T-helper 2 cell treated with Interferon-gamma antibody and Interleukin-4, amounts not matched to agents 5 μg/mL and 100 μg/mL, for 36 hours (primary cell): Measurements from ENCODE around the gene HOXD12.

Experiments
- DNase-seq: peaks from one replicate; pipeline ENCODE4 v3.0.0; 2021; ENCODE audit warnings: low spot score
- H3K27ac Mint-ChIP-seq: one replicate; pipeline ENCODE4 v1.8.0; 2021; ENCODE audit warnings: mild to moderate bottlenecking, mixed read lengths
- H3K27me3 Mint-ChIP-seq: one replicate; pipeline ENCODE4 v1.8.0; 2021; ENCODE audit warnings: low read depth, mixed read lengths
- H3K36me3 Mint-ChIP-seq: one replicate; pipeline ENCODE4 v1.8.0; 2021; ENCODE audit warnings: low read depth, mixed read lengths
- H3K4me1 Mint-ChIP-seq: one replicate; pipeline ENCODE4 v1.8.0; 2021; ENCODE audit warnings: low read depth, mixed read lengths
- H3K4me3 Mint-ChIP-seq: one replicate; pipeline ENCODE4 v1.8.0; 2022; ENCODE audit warnings: mild to moderate bottlenecking, moderate library complexity, mixed read lengths
- H3K9me3 Mint-ChIP-seq: one replicate; pipeline ENCODE4 v1.8.0; 2021; ENCODE audit warnings: mixed read lengths

HOXD12 gene

GRCh38 chr2:176104316-176105077, 4.9 kb downstream of the HOXD12 start:
- H3K4me3 Mint-ChIP-seq = no peak overlapping the region
- peak overlapping the region; percentile 73 for H3K27ac Mint-ChIP-seq

GRCh38 chr2:176105078-176105729, 5.6 kb downstream of the HOXD12 start:
- peaks cover 3% of the 10 kb centered on the region for H3K36me3 Mint-ChIP-seq
- H3K4me3 Mint-ChIP-seq = no peak overlapping the region
- peaks cover 4% of the 10 kb centered on the region for H3K9me3 Mint-ChIP-seq
- no peak for DNase-seq
- peaks cover 85% of the 10 kb centered on the region for H3K27me3 Mint-ChIP-seq
- peaks cover 5% of the 10 kb centered on the region for H3K4me1 Mint-ChIP-seq
- H3K27ac Mint-ChIP-seq = peak overlapping the region; percentile 73

More at GRCh38 chr2:176104316-176105077, 4.9 kb downstream of the HOXD12 start:
- peaks cover 3% of the 10 kb centered on the region for H3K36me3 Mint-ChIP-seq
- peaks cover 5% of the 10 kb centered on the region for H3K4me1 Mint-ChIP-seq
- H3K27me3 Mint-ChIP-seq = peaks cover 83% of the 10 kb centered on the region
- peaks cover 3% of the 10 kb centered on the region for H3K9me3 Mint-ChIP-seq
- DNase-seq = no peak

GRCh38 chr2:176105730-176106580, 6.4 kb downstream of the HOXD12 start:
- H3K27ac Mint-ChIP-seq = peak overlapping the region; percentile 90

GRCh38 chr2:176106581-176107539, 7.3 kb downstream of the HOXD12 start, which contains the start of gene HOXD11:
HOXD11 (plus strand) TSS chr2:176107280; CDS start chr2:176107356, 76 bp downstream.
- H3K27ac Mint-ChIP-seq = peak within 1 kb of the TSS; percentile 90
- H3K9me3 Mint-ChIP-seq = peaks cover 4% of the 10 kb centered on the region
- H3K27me3 Mint-ChIP-seq = peaks cover 84% of the 10 kb centered on the region
- H3K4me1 Mint-ChIP-seq = peaks cover 5% of the 10 kb centered on the region
- peak within 1 kb of the TSS; percentile 39 for H3K4me3 Mint-ChIP-seq
- H3K36me3 Mint-ChIP-seq = peaks cover 3% of the 10 kb centered on the region
- no peak for DNase-seq

More at GRCh38 chr2:176105730-176106580, 6.4 kb downstream of the HOXD12 start:
- H3K9me3 Mint-ChIP-seq = peaks cover 4% of the 10 kb centered on the region
- H3K27me3 Mint-ChIP-seq = peaks cover 84% of the 10 kb centered on the region
- H3K4me1 Mint-ChIP-seq = peaks cover 5% of the 10 kb centered on the region
- peak overlapping the region; percentile 39 for H3K4me3 Mint-ChIP-seq
- DNase-seq = no peak
- peaks cover 3% of the 10 kb centered on the region for H3K36me3 Mint-ChIP-seq

GRCh38 chr2:176107731-176108181, 8.2 kb downstream of the HOXD12 start:
- DNase-seq = no peak
- no peak overlapping the region for H3K4me3 Mint-ChIP-seq
- peaks cover 3% of the 10 kb centered on the region for H3K36me3 Mint-ChIP-seq
- no peak overlapping the region for H3K27ac Mint-ChIP-seq
- H3K4me1 Mint-ChIP-seq = peaks cover 5% of the 10 kb centered on the region
- H3K9me3 Mint-ChIP-seq = peaks cover 4% of the 10 kb centered on the region
- H3K27me3 Mint-ChIP-seq = peaks cover 83% of the 10 kb centered on the region

- H3K27ac Mint-ChIP-seq = peak overlapping the region; percentile 65
- H3K4me3 Mint-ChIP-seq = no peak overlapping the region
- peaks cover 3% of the 10 kb centered on the region for H3K36me3 Mint-ChIP-seq
- H3K4me1 Mint-ChIP-seq = peaks cover 5% of the 10 kb centered on the region
- H3K9me3 Mint-ChIP-seq = peaks cover 4% of the 10 kb centered on the region
- no peak for DNase-seq
- H3K27me3 Mint-ChIP-seq = peaks cover 83% of the 10 kb centered on the region
Observed at GRCh38 chr2:176109192-176109901, 9.8 kb downstream of the HOXD12 start.

GRCh38 chr2:176109946-176110345, 10.4 kb downstream of the HOXD12 start:
- Mint-ChIP-seq H3K4me1 (peaks cover 5% of the 10 kb centered on the region), H3K36me3 (peaks cover 3% of the 10 kb centered on the region), H3K27ac (no peak overlapping the region), H3K9me3 (peaks cover 4% of the 10 kb centered on the region), H3K4me3 (no peak overlapping the region), H3K27me3 (peaks cover 83% of the 10 kb centered on the region)
- DNase-seq = no peak

- Mint-ChIP-seq H3K4me3 (no peak overlapping the region), H3K4me1 (peaks cover 5% of the 10 kb centered on the region), H3K27ac (no peak overlapping the region), H3K36me3 (peaks cover 3% of the 10 kb centered on the region), H3K9me3 (peaks cover 4% of the 10 kb centered on the region), H3K27me3 (peaks cover 81% of the 10 kb centered on the region)
- DNase-seq = no peak
Observed at GRCh38 chr2:176110415-176111308, 11.1 kb downstream of the HOXD12 start.

GRCh38 chr2:176111309-176111663, 11.7 kb downstream of the HOXD12 start:
- peak; percentile 23 for DNase-seq
- H3K4me1 Mint-ChIP-seq = peaks cover 2% of the 10 kb centered on the region
- H3K9me3 Mint-ChIP-seq = peaks cover 4% of the 10 kb centered on the region
- peaks cover 80% of the 10 kb centered on the region for H3K27me3 Mint-ChIP-seq
- no peak overlapping the region for H3K4me3 Mint-ChIP-seq
- peaks cover 1% of the 10 kb centered on the region for H3K36me3 Mint-ChIP-seq
- no peak overlapping the region for H3K27ac Mint-ChIP-seq

GRCh38 chr2:176111846-176112374, 12.3 kb downstream of the HOXD12 start:
- Mint-ChIP-seq H3K4me3 (no peak overlapping the region), H3K36me3 (peaks cover 3% of the 10 kb centered on the region), H3K27ac (no peak overlapping the region), H3K9me3 (peaks cover 4% of the 10 kb centered on the region), H3K4me1 (peaks cover 1% of the 10 kb centered on the region), H3K27me3 (peaks cover 84% of the 10 kb centered on the region)
- no peak for DNase-seq

GRCh38 chr2:176112375-176113302, 13.0 kb downstream of the HOXD12 start:
- peaks cover 85% of the 10 kb centered on the region for H3K27me3 Mint-ChIP-seq
- no peak for DNase-seq
- peaks cover 4% of the 10 kb centered on the region for H3K9me3 Mint-ChIP-seq
- H3K27ac Mint-ChIP-seq = no peak overlapping the region
- H3K36me3 Mint-ChIP-seq = peaks cover 3% of the 10 kb centered on the region
- no peak overlapping the region for H3K4me3 Mint-ChIP-seq
- H3K4me1 Mint-ChIP-seq = peaks cover 1% of the 10 kb centered on the region
